Placental pericyte (primary cell): ENCODE measurements around the gene ASGR2. TPM values are rescaled to one million over a fixed set of nuclear protein-coding genes. Genes with fewer than 3 reads are reported as not detected.

Experiments
- small RNA-seq: library from RNA; depleted of rRNA; stranded (forward); fragments of <200 nt; gene quantifications from one replicate; pipeline ENCODE3, GENCODE V24; 2012; ENCODE audit warnings: low replicate concordance
- total RNA-seq: library from RNA; depleted of rRNA; stranded (reverse); fragments of >200 nt; gene quantifications from 2 replicates; pipeline ENCODE4 v1.2.3, GENCODE V29; 2012

The ASGR2 gene, protein sequence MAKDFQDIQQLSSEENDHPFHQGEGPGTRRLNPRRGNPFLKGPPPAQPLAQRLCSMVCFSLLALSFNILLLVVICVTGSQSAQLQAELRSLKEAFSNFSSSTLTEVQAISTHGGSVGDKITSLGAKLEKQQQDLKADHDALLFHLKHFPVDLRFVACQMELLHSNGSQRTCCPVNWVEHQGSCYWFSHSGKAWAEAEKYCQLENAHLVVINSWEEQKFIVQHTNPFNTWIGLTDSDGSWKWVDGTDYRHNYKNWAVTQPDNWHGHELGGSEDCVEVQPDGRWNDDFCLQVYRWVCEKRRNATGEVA
- total RNA-seq: not detected in 2 replicates

GRCh38 chr17:7114241-7114874 lies at the start of gene ASGR2:
Gene ASGR2 (minus strand): TSS chr17:7114822. CDS start chr17:7114240, 582 bp downstream.

GRCh38 chr17:7079581-7080455 lies 34.8 kb downstream of the ASGR2 start, which contains the start of gene CLEC10A:
Gene CLEC10A (minus strand): TSS chr17:7080251. CDS start chr17:7078812, 1,439 bp downstream.

Small RNA genes within 50 kb of the gene (small RNA-seq; reads per million reads assigned to genes)
- gene AC120057.1: not detected

Other genes starting within 250 kb of the ASGR2 start
- gene ALOX12, start 118.8 kb downstream of the ASGR2 start, total RNA-seq: not detected in 2 replicates
- gene RNASEK, start 102.2 kb downstream of the ASGR2 start, total RNA-seq: 33.5 and 61.0 TPM in 2 replicates
- gene BCL6B, start 91.8 kb downstream of the ASGR2 start, total RNA-seq: under 0.01 TPM in 1 of 2 replicates, not detected in the other
- 1.1 and 2.8 TPM in 2 replicates for gene SLC16A13, start 78.8 kb downstream of the ASGR2 start, total RNA-seq
- 1.1 TPM in 1 of 2 replicates, not detected in the other for gene SLC16A11, start 70.7 kb downstream of the ASGR2 start, total RNA-seq
- not detected in 2 replicates for gene CLEC10A, start 34.6 kb downstream of the ASGR2 start, total RNA-seq
- 0.86 and 1.5 TPM in 2 replicates for gene ASGR1, start 64.5 kb upstream of the ASGR2 start, total RNA-seq
- gene DLG4, start 105.0 kb upstream of the ASGR2 start, total RNA-seq: 17.7 and 22.3 TPM in 2 replicates
- 126 and 188 TPM in 2 replicates for gene ACADVL, start 105.1 kb upstream of the ASGR2 start, total RNA-seq
- gene DVL2, start 119.7 kb upstream of the ASGR2 start, total RNA-seq: 82.8 and 90.8 TPM in 2 replicates
- gene PHF23, start 124.6 kb upstream of the ASGR2 start, total RNA-seq: 46.1 and 64.1 TPM in 2 replicates
- 124 and 548 TPM in 2 replicates for gene GABARAP, start 127.6 kb upstream of the ASGR2 start, total RNA-seq
- 38.7 and 47.4 TPM in 2 replicates for gene CTDNEP1, start 136.9 kb upstream of the ASGR2 start, total RNA-seq
- 27.4 and 44.0 TPM in 2 replicates for gene ELP5, start 137.4 kb upstream of the ASGR2 start, total RNA-seq
- 2.6 and 7.4 TPM in 2 replicates for gene CLDN7, start 147.7 kb upstream of the ASGR2 start, total RNA-seq
- 0.22 TPM in 1 of 2 replicates, not detected in the other for gene SLC2A4, start 166.9 kb upstream of the ASGR2 start, total RNA-seq
- gene YBX2, start 179.8 kb upstream of the ASGR2 start, total RNA-seq: not detected in 2 replicates
- gene EIF5A, start 192.8 kb upstream of the ASGR2 start, total RNA-seq: 599 and 1,060 TPM in 2 replicates
- gene GPS2, start 200.5 kb upstream of the ASGR2 start, total RNA-seq: 52.5 and 65.7 TPM in 2 replicates
- gene NEURL4, start 214.5 kb upstream of the ASGR2 start, total RNA-seq: 22.1 and 25.2 TPM in 2 replicates
- 0.22 TPM in 1 of 2 replicates, not detected in the other for gene ACAP1, start 221.7 kb upstream of the ASGR2 start, total RNA-seq
- 7.2 and 7.7 TPM in 2 replicates for gene KCTD11, start 237.3 kb upstream of the ASGR2 start, total RNA-seq
- not detected in 2 replicates for gene TMEM95, start 240.3 kb upstream of the ASGR2 start, total RNA-seq